RWPE1 (cell line): ENCODE measurements around the gene SP2.
A peak's percentile ranks its signal among the peaks of the same experiment; 100 is the strongest.

Experiments
- CTCF ChIA-PET: fragments of 350-600 bp; sonication (Branson Sonifier 250); formaldehyde crosslinking; extraction: SDS; loops from one replicate; lab custom pipeline; 2021; lab: Yijun Ruan, JAX
- POLR2A ChIA-PET: fragments of 400-600 bp; formaldehyde crosslinking; extraction: SDS; loops from one replicate; lab custom pipeline; 2020; ENCODE audit warnings: antibody characterized with exemption; ENCODE audit not compliant: low non-redundant PET; lab: Yijun Ruan, JAX
- DNase-seq: peaks from one replicate; pipeline ENCODE4 v3.0.0; 2012; ENCODE audit warnings: low spot score
- H3K27ac ChIP-seq: fragments of 450-650 bp; 2 replicates; pipeline ENCODE4 v1.5.1; 2017
- CTCF ChIP-seq: fragments of 450-650 bp; conservative IDR thresholded peaks from 2 replicates; pipeline ENCODE4 v1.5.1; 2017; ENCODE audit warnings: low read depth, mild to moderate bottlenecking

The SP2 gene

GRCh38 chr17:47895856-47896671 lies at the start of gene SP2:
SP2 (plus strand) TSS chr17:47896236; CDS start chr17:47896287, 51 bp downstream.
- peak within 1 kb of the TSS; percentile 93 for H3K27ac ChIP-seq
- ChIA-PET CTCF (interaction anchor here (0.6 to 3.8 kb wide), 9 partner anchors 51 to 197 kb away, joined by 3 to 20 read pairs (median 5); partner anchors contain the start of genes CDK5RAP3 and SCRN2), POLR2A (interaction anchor here (0.5 to 1.6 kb wide), 8 partner anchors 31 to 146 kb away, joined by 3 to 9 read pairs (median 4); partner anchors contain the start of genes LRRC46, MRPL10 and SCRN2)
- no peak for TF ChIP-seq CTCF
- DNase-seq, result peak; percentile 100

GRCh38 chr17:47846716-47847340 lies 49.2 kb upstream of the SP2 start:
- no peak for DNase-seq
- H3K27ac ChIP-seq, result peak overlapping the region; percentile 17
- ChIA-PET POLR2A (no interaction called here), CTCF (interaction anchor here (0.6 to 4.9 kb wide), 9 partner anchors 12 to 760 kb away, joined by 3 to 38 read pairs (median 4); no protein-coding TSS in a partner anchor)
- TF ChIP-seq CTCF, result no peak

GRCh38 chr17:47847341-47848197 lies 48.5 kb upstream of the SP2 start:
- no peak overlapping the region for H3K27ac ChIP-seq

GRCh38 chr17:47848198-47848513 lies 47.9 kb upstream of the SP2 start:
- no peak for TF ChIP-seq CTCF
- H3K27ac ChIP-seq, result no peak overlapping the region
- ChIA-PET CTCF (interaction anchor here (0.5 to 4.9 kb wide), 6 partner anchors 11 to 1771 kb away, joined by 3 to 38 read pairs (median 4); no protein-coding TSS in a partner anchor), POLR2A (interaction anchor here (1.8 kb wide), 1 partner anchor 47 kb away, joined by 4 read pairs; the partner anchor contains the start of gene SP2)
- no peak for DNase-seq

More at GRCh38 chr17:47847341-47848197, 48.5 kb upstream of the SP2 start:
- DNase-seq, result no peak
- TF ChIP-seq CTCF, result peak; percentile 43
- ChIA-PET CTCF (interaction anchor here (0.5 to 4.9 kb wide), 14 partner anchors 11 to 1771 kb away, joined by 3 to 38 read pairs (median 3); no protein-coding TSS in a partner anchor), POLR2A (no interaction called here)

GRCh38 chr17:47850373-47850691 lies 45.7 kb upstream of the SP2 start:
- TF ChIP-seq CTCF, result no peak
- peak overlapping the region; percentile 66 for H3K27ac ChIP-seq
- ChIA-PET CTCF (interaction anchor here (1.0 to 4.9 kb wide), 5 partner anchors 9 to 40 kb away, joined by 3 to 38 read pairs (median 4); partner anchors contain the start of gene SCRN2), POLR2A (interaction anchor here (0.6 kb wide), 1 partner anchor 198 kb away, joined by 3 read pairs; the partner anchor contains the start of gene NFE2L1)
- DNase-seq, result no peak
